DND-41 (cell line): ENCODE data around the gene TMEM186.

Experiments
- EZH2 ChIP-seq: IDR thresholded peaks from 3 replicates; pipeline ENCODE4 v1.6.1; 2012; ENCODE audit warnings: borderline replicate concordance, low read depth, mild to moderate bottlenecking, moderate library complexity, low read length, inconsistent platforms; ENCODE audit not compliant: severe bottlenecking
- TF ChIP-seq, protein P1 (sequence below): IDR thresholded peaks from 2 replicates; pipeline ENCODE4 v1.5.1; 2012; ENCODE audit warnings: borderline replicate concordance, low read length, moderate library complexity, mild to moderate bottlenecking; ENCODE audit not compliant: poor library complexity, severe bottlenecking; ENCODE audit errors: extremely low read depth

DNA sequence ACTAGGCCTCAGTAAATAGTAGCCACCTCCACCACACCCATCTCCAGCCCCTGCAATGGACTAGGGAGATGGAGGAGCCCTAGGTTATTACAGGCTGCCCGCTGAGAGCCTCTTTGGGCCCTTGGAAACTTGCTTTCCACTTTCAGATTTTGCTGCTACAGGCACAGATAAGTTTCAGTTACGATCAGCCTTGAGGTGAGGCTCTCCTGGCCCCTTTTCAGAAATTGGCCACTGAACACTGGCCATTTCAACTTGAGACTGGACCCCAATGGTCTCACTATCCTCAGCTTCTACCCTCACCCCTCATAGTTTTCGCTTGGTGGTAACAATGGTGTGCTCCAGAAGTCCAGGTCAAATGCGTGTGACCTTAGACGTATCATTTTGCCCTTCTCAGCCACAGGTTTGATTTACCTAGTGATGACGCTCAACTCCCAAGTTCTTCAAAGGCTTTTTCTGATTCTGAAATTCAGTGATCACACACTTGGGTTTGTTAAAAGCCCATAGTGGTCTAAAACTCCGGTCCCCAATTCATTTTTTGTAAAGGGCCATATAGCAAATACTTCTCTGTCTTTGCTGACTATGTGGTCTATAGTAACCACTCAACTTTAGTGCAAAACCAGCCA lies 1.2 kb upstream of the TMEM186 start:
- TF ChIP-seq, protein P1, sequence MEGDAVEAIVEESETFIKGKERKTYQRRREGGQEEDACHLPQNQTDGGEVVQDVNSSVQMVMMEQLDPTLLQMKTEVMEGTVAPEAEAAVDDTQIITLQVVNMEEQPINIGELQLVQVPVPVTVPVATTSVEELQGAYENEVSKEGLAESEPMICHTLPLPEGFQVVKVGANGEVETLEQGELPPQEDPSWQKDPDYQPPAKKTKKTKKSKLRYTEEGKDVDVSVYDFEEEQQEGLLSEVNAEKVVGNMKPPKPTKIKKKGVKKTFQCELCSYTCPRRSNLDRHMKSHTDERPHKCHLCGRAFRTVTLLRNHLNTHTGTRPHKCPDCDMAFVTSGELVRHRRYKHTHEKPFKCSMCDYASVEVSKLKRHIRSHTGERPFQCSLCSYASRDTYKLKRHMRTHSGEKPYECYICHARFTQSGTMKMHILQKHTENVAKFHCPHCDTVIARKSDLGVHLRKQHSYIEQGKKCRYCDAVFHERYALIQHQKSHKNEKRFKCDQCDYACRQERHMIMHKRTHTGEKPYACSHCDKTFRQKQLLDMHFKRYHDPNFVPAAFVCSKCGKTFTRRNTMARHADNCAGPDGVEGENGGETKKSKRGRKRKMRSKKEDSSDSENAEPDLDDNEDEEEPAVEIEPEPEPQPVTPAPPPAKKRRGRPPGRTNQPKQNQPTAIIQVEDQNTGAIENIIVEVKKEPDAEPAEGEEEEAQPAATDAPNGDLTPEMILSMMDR = no peak
- TF ChIP-seq EZH2 = no peak
